BJ (cell line): Measurements from ENCODE around the gene ABI1. TPM values are rescaled to one million over a fixed set of nuclear protein-coding genes. Genes with fewer than 3 reads are reported as not detected.
"Not testable (repeated sequence)": the region's sequence is repeated elsewhere in the genome, so short reads cannot be mapped to it uniquely, and the experiment has no call there.

Experiments
- CTCF ChIA-PET: fragments of 350-600 bp; formaldehyde crosslinking; extraction: SDS; loops from one replicate; lab custom pipeline; 2021; ENCODE audit warnings: antibody characterized with exemption, inconsistent platforms; lab: Yijun Ruan, JAX
- POLR2A ChIA-PET: fragments of 300-600 bp; sonication (Branson Sonifier 250); formaldehyde crosslinking; extraction: SDS; loops from one replicate; lab custom pipeline; 2021; ENCODE audit warnings: antibody characterized with exemption; lab: Charles Lee
- DNase-seq: peaks from one replicate; pipeline ENCODE4 v3.0.0-alpha.2; 2011; ENCODE audit warnings: low read depth
- H3K27me3 ChIP-seq: 2 replicates; pipeline ENCODE4 v1.6.0; 2011; ENCODE audit warnings: low read length; ENCODE audit not compliant: control insufficient read depth, insufficient read depth
- H3K36me3 ChIP-seq: 2 replicates; pipeline ENCODE4 v1.5.1; 2011; ENCODE audit warnings: low read length; ENCODE audit not compliant: control insufficient read depth, insufficient read depth
- H3K4me3 ChIP-seq: 2 replicates; pipeline ENCODE4 v1.5.1; 2011; ENCODE audit warnings: low read depth, mild to moderate bottlenecking, control low read depth, low read length
- CTCF ChIP-seq: IDR thresholded peaks from 2 replicates; pipeline ENCODE4 v1.5.1; 2011; ENCODE audit warnings: low read depth, mild to moderate bottlenecking, control low read depth, inconsistent platforms, low read length, moderate library complexity; ENCODE audit not compliant: insufficient read depth
- polyA plus RNA-seq: library from polyadenylated mRNA; depleted of rRNA; stranded (reverse); fragments of >200 nt; gene quantifications from 2 replicates; pipeline ENCODE4 v1.2.3, GENCODE V29; 2011

The ABI1 gene
- polyA plus RNA-seq, 1 experiment, result 67.0 TPM

GRCh38 chr10:26792758-26793495 is 67.8 kb downstream of the ABI1 start:
- no peaks in the 10 kb centered on the region for H3K27me3 ChIP-seq
- no peaks in the 10 kb centered on the region for H3K36me3 ChIP-seq
- H3K4me3 ChIP-seq, result no peak overlapping the region
- DNase-seq, result no peak
- POLR2A ChIA-PET, result no interaction called here
- CTCF ChIA-PET, result interaction anchor here (0.6 kb wide), 1 partner anchor 16 kb away, joined by 3 read pairs; no protein-coding TSS in a partner anchor
- no peak for TF ChIP-seq CTCF

GRCh38 chr10:26790221-26790995 is 70.3 kb downstream of the ABI1 start:
- ChIA-PET CTCF (no interaction called here), POLR2A (no interaction called here)
- no peak for DNase-seq
- Histone ChIP-seq H3K36me3 (no peaks in the 10 kb centered on the region), H3K4me3 (no peak overlapping the region), H3K27me3 (no peaks in the 10 kb centered on the region)
- TF ChIP-seq CTCF, result no peak

GRCh38 chr10:26789779-26790178 is 71.0 kb downstream of the ABI1 start:
- POLR2A ChIA-PET, result not testable (repeated sequence)

GRCh38 chr10:26787362-26787761 is 73.4 kb downstream of the ABI1 start:
- CTCF ChIA-PET, result no interaction called here
- no peak for DNase-seq
- Histone ChIP-seq H3K36me3 (no peaks in the 10 kb centered on the region), H3K4me3 (no peak overlapping the region), H3K27me3 (no peaks in the 10 kb centered on the region)
- no peak for TF ChIP-seq CTCF
- POLR2A ChIA-PET, result no interaction called here

More at GRCh38 chr10:26789779-26790178, 71.0 kb downstream of the ABI1 start:
- H3K27me3 ChIP-seq, H3K4me3 ChIP-seq, CTCF ChIA-PET, H3K36me3 ChIP-seq, DNase-seq: not testable (repeated sequence)

- no peak for TF ChIP-seq CTCF
- H3K4me3 ChIP-seq, result no peak overlapping the region
- DNase-seq, result no peak
- POLR2A ChIA-PET, result no interaction called here
- no peaks in the 10 kb centered on the region for H3K36me3 ChIP-seq
- no peaks in the 10 kb centered on the region for H3K27me3 ChIP-seq
- CTCF ChIA-PET, result interaction anchor here (1.0 kb wide), 1 partner anchor 38 kb away, joined by 3 read pairs; no protein-coding TSS in a partner anchor
Measured at GRCh38 chr10:26781797-26782196, 79.0 kb downstream of the ABI1 start.
